Activated CD8-positive, alpha-beta T cell treated with anti-CD3 and anti-CD28 coated beads for 36 hours (primary cell): ENCODE measurements around the gene TEX14. TPM values are rescaled to one million over a fixed set of nuclear protein-coding genes. Genes with fewer than 3 reads are reported as not detected.

Experiments
- ATAC-seq: fragments of 200-7000 bp; cut with Tn5 transposase; one replicate; pipeline ENCODE4 v1.10.0; 2021; ENCODE audit warnings: mild to moderate bottlenecking, moderate library complexity
- CTCF ChIA-PET: fragments of 350-600 bp; sonication (Branson Sonifier 250); formaldehyde crosslinking; loops from one replicate; lab custom pipeline; 2021; ENCODE audit warnings: antibody characterized with exemption; lab: Charles Lee
- POLR2A ChIA-PET: fragments of 350-600 bp; sonication (Branson Sonifier 250); formaldehyde crosslinking; loops from one replicate; lab custom pipeline; 2021; ENCODE audit warnings: antibody characterized with exemption; lab: Charles Lee
- DNase-seq: peaks from one replicate; pipeline ENCODE4 v3.0.0-alpha.2; 2020
- H3K27ac Mint-ChIP-seq: one replicate; pipeline ENCODE4 v1.8.0; 2021; ENCODE audit warnings: mild to moderate bottlenecking, mixed read lengths
- H3K27me3 Mint-ChIP-seq: one replicate; pipeline ENCODE4 v1.8.0; 2021; ENCODE audit warnings: mixed read lengths
- H3K36me3 Mint-ChIP-seq: one replicate; pipeline ENCODE4 v1.8.0; 2021; ENCODE audit warnings: low read depth, mixed read lengths
- H3K4me1 Mint-ChIP-seq: one replicate; pipeline ENCODE4 v1.8.0; 2021; ENCODE audit warnings: low read depth, mixed read lengths
- H3K4me3 Mint-ChIP-seq: one replicate; pipeline ENCODE4 v1.8.0; 2021; ENCODE audit warnings: mild to moderate bottlenecking, moderate library complexity, mixed read lengths
- H3K9me3 Mint-ChIP-seq: one replicate; pipeline ENCODE4 v1.8.0; 2021; ENCODE audit warnings: mixed read lengths
- intact Hi-C: fragments of 100-400 bp; cut with micrococcal nuclease; formaldehyde crosslinking; loops from one replicate; pipeline ENCODE4 v1.10.0; 2022
- total RNA-seq, 2 experiments: library from RNA; stranded (reverse); gene quantifications; one replicate each; pipeline ENCODE4 v1.2.3, GENCODE V29; 2021
- TF ChIP-seq, protein P1 (sequence below): fragments of 200-600 bp; IDR thresholded peaks from one replicate; pipeline ENCODE4 v1.8.0; 2022; ENCODE audit warnings: antibody characterized with exemption, mild to moderate bottlenecking

TEX14 gene
- total RNA-seq, 2 experiments from 2014 or later, result 0.23 to 0.31 TPM

DNA sequence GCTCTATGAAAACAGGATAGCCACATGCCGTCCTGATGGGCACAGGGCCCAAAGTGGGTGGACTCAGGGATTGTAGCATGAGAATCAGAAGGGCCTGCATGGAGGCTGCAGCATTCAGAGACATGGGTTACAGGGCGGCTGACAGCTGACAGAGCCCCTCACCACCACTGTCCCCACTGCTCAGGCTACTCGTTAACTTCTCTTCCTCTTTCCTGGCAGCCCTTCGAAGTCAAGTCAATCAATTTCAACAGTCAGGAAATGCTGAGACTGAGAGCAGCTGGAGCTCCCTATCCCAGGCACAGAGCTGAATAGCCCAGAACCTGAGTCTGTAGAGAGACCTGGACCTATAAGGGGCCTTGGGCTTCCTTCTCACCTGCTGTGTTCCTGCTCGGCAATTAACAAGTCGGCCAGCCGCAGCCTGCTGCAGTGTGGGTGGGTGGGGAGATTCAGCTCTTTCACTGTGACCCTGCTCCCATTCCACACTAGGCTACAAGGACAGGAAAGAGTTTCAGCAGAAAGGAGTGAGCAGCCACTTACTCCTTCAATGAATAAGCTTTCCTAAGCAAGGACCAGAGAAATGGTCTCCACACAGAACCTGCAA is 76.9 kb downstream of the TEX14 start:
- intact Hi-C loops, result no loop called here
- Mint-ChIP-seq H3K36me3 (no peaks in the 10 kb centered on the region), H3K27me3 (no peaks in the 10 kb centered on the region), H3K9me3 (no peaks in the 10 kb centered on the region), H3K4me1 (peaks cover 9% of the 10 kb centered on the region), H3K4me3 (no peak overlapping the region), H3K27ac (no peak overlapping the region)
- ChIA-PET POLR2A (interaction anchor here (0.6 to 10.8 kb wide), 3 partner anchors 9 to 28 kb away, joined by 3 to 116 read pairs (median 6); no protein-coding TSS in a partner anchor), CTCF (interaction anchor here (1.2 to 1.4 kb wide), 2 partner anchors 17 to 27 kb away, joined by 4 to 5 read pairs; no protein-coding TSS in a partner anchor)
- DNase-seq (no peak), ATAC-seq (no peak)
- TF ChIP-seq, protein P1, sequence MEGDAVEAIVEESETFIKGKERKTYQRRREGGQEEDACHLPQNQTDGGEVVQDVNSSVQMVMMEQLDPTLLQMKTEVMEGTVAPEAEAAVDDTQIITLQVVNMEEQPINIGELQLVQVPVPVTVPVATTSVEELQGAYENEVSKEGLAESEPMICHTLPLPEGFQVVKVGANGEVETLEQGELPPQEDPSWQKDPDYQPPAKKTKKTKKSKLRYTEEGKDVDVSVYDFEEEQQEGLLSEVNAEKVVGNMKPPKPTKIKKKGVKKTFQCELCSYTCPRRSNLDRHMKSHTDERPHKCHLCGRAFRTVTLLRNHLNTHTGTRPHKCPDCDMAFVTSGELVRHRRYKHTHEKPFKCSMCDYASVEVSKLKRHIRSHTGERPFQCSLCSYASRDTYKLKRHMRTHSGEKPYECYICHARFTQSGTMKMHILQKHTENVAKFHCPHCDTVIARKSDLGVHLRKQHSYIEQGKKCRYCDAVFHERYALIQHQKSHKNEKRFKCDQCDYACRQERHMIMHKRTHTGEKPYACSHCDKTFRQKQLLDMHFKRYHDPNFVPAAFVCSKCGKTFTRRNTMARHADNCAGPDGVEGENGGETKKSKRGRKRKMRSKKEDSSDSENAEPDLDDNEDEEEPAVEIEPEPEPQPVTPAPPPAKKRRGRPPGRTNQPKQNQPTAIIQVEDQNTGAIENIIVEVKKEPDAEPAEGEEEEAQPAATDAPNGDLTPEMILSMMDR, result no peak

- H3K4me3 Mint-ChIP-seq, result no peak overlapping the region
- H3K27ac Mint-ChIP-seq, result no peak overlapping the region
- TF ChIP-seq, protein P1, result no peak
- no peak for ATAC-seq
- H3K27me3 Mint-ChIP-seq, result no peaks in the 10 kb centered on the region
- DNase-seq, result no peak
- no peaks in the 10 kb centered on the region for H3K36me3 Mint-ChIP-seq
- intact Hi-C loops, result no loop called here
- H3K9me3 Mint-ChIP-seq, result no peaks in the 10 kb centered on the region
- CTCF ChIA-PET, result interaction anchor here (0.9 to 1.6 kb wide), 3 partner anchors 13 to 91 kb away, joined by 3 to 6 read pairs (median 3); no protein-coding TSS in a partner anchor
- POLR2A ChIA-PET, result interaction anchor here (0.8 to 6.0 kb wide), 2 partner anchors 20 to 50 kb away, joined by 5 to 42 read pairs; no protein-coding TSS in a partner anchor
- peaks cover 9% of the 10 kb centered on the region for H3K4me1 Mint-ChIP-seq
Measured at GRCh38 chr17:58611331-58611730, 80.5 kb downstream of the TEX14 start.

GRCh38 chr17:58606934-58607333 is 84.9 kb downstream of the TEX14 start:
- H3K9me3 Mint-ChIP-seq, result no peaks in the 10 kb centered on the region
- H3K27ac Mint-ChIP-seq, result no peak overlapping the region
- ChIA-PET POLR2A (interaction anchor here (6.0 kb wide), 1 partner anchor 24 kb away, joined by 42 read pairs; no protein-coding TSS in a partner anchor), CTCF (interaction anchor here (3.1 kb wide), 1 partner anchor 19 kb away, joined by 8 read pairs; no protein-coding TSS in a partner anchor)
- H3K36me3 Mint-ChIP-seq, result no peaks in the 10 kb centered on the region
- H3K4me3 Mint-ChIP-seq, result no peak overlapping the region
- peaks cover 7% of the 10 kb centered on the region for H3K4me1 Mint-ChIP-seq
- ATAC-seq (no peak), DNase-seq (no peak)
- H3K27me3 Mint-ChIP-seq, result no peaks in the 10 kb centered on the region
- TF ChIP-seq, protein P1, result no peak
- intact Hi-C loops, result no loop called here

DNA sequence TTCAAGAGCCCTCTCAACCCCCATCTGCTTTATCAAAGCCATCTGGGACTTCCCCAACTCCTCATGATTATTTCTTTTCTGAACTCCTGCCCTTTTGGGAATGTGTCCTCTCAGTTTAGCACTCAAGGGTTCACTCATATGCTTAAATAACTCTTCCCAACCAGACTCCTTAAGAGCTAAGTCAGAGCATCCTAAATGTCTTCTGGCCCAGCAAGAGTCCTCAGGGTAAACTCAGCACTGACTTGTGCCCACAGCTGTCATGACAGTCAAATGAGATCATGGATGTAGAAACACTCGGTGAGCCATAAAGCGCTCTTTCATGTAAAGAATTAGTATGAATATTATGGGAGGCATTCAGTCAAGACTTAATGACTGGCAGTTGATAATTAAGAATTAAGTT is 85.9 kb downstream of the TEX14 start:
- no peak overlapping the region for H3K4me3 Mint-ChIP-seq
- TF ChIP-seq, protein P1, result no peak
- CTCF ChIA-PET, result interaction anchor here (1.1 to 3.1 kb wide), 3 partner anchors 15 to 302 kb away, joined by 3 to 8 read pairs (median 3); no protein-coding TSS in a partner anchor
- ATAC-seq, result no peak
- no peaks in the 10 kb centered on the region for H3K27me3 Mint-ChIP-seq
- no peaks in the 10 kb centered on the region for H3K9me3 Mint-ChIP-seq
- intact Hi-C loops, result no loop called here
- DNase-seq, result no peak
- H3K36me3 Mint-ChIP-seq, result no peaks in the 10 kb centered on the region
- POLR2A ChIA-PET, result interaction anchor here (0.6 to 2.2 kb wide), 5 partner anchors 10 to 317 kb away, joined by 3 to 13 read pairs (median 6); no protein-coding TSS in a partner anchor
- H3K4me1 Mint-ChIP-seq, result peaks cover 7% of the 10 kb centered on the region
- H3K27ac Mint-ChIP-seq, result no peak overlapping the region

GRCh38 chr17:58605470-58605869 is 86.4 kb downstream of the TEX14 start:
- peaks cover 7% of the 10 kb centered on the region for H3K4me1 Mint-ChIP-seq
- H3K27me3 Mint-ChIP-seq, result no peaks in the 10 kb centered on the region
- H3K9me3 Mint-ChIP-seq, result no peaks in the 10 kb centered on the region
- peak; percentile 45 for ATAC-seq
- TF ChIP-seq, protein P1, result no peak
- intact Hi-C loops, result no loop called here
- DNase-seq, result no peak
- ChIA-PET CTCF (interaction anchor here (1.0 to 3.1 kb wide), 5 partner anchors 16 to 301 kb away, joined by 3 to 8 read pairs (median 3); no protein-coding TSS in a partner anchor), POLR2A (interaction anchor here (0.6 to 2.2 kb wide), 5 partner anchors 10 to 316 kb away, joined by 3 to 13 read pairs (median 6); no protein-coding TSS in a partner anchor)
- H3K36me3 Mint-ChIP-seq, result no peaks in the 10 kb centered on the region
- H3K4me3 Mint-ChIP-seq, result no peak overlapping the region
- H3K27ac Mint-ChIP-seq, result no peak overlapping the region
